Lower leg skin (tissue), 3 donors: ENCODE measurements around the gene SGO2.

Source experiments
- CTCF ChIP-seq, 3 donors: fragments of 450-650 bp; IDR thresholded peaks; one replicate each; pipeline ENCODE4 v1.5.1; 2016; ENCODE audit warnings: antibody characterized with exemption in 3 of 3, mild to moderate bottlenecking in 3 of 3, moderate library complexity in 2 of 3
- POLR2A ChIP-seq, 2 donors: fragments of 450-650 bp; IDR thresholded peaks; one replicate each; pipeline ENCODE4 v1.6.1; 2016 to 2017; ENCODE audit warnings: antibody characterized with exemption in 2 of 2, mild to moderate bottlenecking in 1 of 2, moderate library complexity in 1 of 2

DNA sequence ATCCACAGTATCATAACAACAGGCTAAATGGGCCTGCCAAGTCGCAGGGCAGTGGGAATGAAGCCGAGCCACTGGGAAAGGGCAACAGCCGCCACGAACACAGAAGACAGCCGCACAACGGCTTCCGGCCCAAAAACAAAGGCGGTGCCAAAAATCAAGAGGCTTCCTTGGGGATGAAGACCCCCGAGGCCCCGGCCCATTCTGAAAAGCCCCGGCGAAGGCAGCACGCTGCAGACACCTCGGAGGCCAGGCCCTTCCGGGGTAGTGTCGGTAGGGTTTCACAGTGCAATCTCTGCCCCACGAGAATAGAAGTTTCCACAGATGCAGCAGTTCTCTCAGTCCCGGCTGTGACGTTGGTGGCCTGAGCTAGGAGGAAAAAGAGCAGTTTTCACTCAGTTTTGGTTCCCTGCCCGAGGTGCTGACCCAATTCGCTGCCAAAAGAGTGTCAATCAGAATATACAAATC, 48.3 kb upstream of the SGO2 start:
- TF ChIP-seq CTCF (IDR thresholded peaks at IDR 0.05) = no peak
- no peak for TF ChIP-seq POLR2A (IDR thresholded peaks at IDR 0.05)
